ENCODE measurements around the gene CDK5R1. TPM values are rescaled to one million over a fixed set of nuclear protein-coding genes. Genes with fewer than 3 reads are reported as not detected.

CDK5R1 gene
- total RNA-seq, 1 donor from 2014 or later: 8.0 TPM

DNA sequence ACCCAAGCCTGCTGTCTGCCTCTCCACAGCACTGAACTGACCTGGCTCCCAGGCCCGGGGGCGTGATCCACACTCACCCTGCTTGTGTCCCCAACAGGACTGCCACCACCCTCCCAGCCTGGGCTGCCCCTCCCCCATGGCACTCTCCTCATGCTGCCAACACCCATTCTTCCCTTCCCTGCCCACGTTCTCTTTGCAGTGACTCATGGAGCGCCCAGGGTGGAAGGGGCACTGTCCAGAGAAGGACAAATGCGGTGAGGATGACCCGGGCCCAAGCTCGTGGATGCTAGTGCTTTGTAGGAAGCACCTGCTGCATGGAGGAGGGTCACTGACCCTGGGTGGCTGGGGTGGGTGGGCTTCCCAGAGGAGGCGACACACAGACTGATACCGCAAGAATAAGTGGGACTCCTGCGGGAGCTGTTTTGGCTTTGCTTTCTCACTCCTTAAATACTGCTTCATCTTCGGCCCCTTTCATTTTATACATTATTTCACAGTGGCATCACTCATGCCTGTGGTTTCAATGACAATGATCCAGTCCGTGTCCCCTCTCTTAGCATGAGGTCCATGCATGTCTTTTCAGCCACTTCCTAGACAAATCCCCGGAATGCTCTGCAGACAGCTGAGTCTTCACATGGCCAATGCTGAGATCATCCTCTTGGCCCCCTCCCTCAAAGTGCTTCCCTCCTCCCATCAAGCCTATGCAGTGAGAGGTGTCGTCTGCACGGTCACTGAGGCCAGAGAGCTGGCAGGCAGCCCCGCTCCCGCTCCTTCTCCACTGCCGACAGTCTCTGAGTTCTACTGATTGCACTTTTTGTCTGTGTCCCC lies 17.6 kb downstream of the CDK5R1 start:
- no peak overlapping the region for H3K4me3 ChIP-seq (ENCODE audit: low read depth, low read length)
- DNase-seq (ENCODE audit: low read depth): no peak
- TF ChIP-seq, protein P1, sequence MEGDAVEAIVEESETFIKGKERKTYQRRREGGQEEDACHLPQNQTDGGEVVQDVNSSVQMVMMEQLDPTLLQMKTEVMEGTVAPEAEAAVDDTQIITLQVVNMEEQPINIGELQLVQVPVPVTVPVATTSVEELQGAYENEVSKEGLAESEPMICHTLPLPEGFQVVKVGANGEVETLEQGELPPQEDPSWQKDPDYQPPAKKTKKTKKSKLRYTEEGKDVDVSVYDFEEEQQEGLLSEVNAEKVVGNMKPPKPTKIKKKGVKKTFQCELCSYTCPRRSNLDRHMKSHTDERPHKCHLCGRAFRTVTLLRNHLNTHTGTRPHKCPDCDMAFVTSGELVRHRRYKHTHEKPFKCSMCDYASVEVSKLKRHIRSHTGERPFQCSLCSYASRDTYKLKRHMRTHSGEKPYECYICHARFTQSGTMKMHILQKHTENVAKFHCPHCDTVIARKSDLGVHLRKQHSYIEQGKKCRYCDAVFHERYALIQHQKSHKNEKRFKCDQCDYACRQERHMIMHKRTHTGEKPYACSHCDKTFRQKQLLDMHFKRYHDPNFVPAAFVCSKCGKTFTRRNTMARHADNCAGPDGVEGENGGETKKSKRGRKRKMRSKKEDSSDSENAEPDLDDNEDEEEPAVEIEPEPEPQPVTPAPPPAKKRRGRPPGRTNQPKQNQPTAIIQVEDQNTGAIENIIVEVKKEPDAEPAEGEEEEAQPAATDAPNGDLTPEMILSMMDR (conservative IDR thresholded peaks at IDR 0.05; ENCODE audit: low read depth, low read length): no peak

- H3K4me3 ChIP-seq (ENCODE audit: low read depth, low read length): no peak overlapping the region
- no peak for DNase-seq (ENCODE audit: low read depth)
- TF ChIP-seq, protein P1 (conservative IDR thresholded peaks at IDR 0.05; ENCODE audit: low read depth, low read length): no peak
These were observed 22.1 kb downstream of the CDK5R1 start for GRCh38 chr17:32508926-32509325.

GRCh38 chr17:32510466-32510865 lies 23.7 kb downstream of the CDK5R1 start:
- H3K4me3 ChIP-seq (ENCODE audit: low read depth, low read length): no peak overlapping the region
- TF ChIP-seq, protein P1 (conservative IDR thresholded peaks at IDR 0.05; ENCODE audit: low read depth, low read length): no peak
- no peak for DNase-seq (ENCODE audit: low read depth)

GRCh38 chr17:32512328-32512727 lies 25.5 kb downstream of the CDK5R1 start:
- DNase-seq (ENCODE audit: low read depth): no peak
- no peak overlapping the region for H3K4me3 ChIP-seq (ENCODE audit: low read depth, low read length)
- TF ChIP-seq, protein P1 (conservative IDR thresholded peaks at IDR 0.05; ENCODE audit: low read depth, low read length): no peak

DNA sequence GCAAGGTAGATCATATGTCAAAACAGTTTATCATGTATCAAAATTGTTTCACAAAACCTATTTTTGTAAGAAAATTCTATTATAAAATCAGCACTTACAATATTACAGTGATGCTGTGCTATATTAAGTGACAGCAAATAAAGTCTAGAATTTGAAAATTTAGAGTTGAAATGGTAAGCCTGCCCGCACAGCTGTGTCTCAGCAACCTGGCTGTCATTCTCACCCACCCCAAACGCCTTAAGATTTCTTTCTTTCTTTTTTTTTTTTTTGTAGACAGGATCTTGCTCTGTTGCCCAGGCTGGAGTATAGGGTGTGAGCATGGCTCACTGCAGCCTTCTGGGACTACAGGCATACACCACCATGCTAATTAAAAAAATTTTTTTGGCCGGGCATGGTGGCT lies 26.8 kb downstream of the CDK5R1 start:
- H3K4me3 ChIP-seq (ENCODE audit: low read depth, low read length): no peak overlapping the region
- TF ChIP-seq, protein P1 (conservative IDR thresholded peaks at IDR 0.05; ENCODE audit: low read depth, low read length): no peak
- DNase-seq (ENCODE audit: low read depth): no peak

DNA sequence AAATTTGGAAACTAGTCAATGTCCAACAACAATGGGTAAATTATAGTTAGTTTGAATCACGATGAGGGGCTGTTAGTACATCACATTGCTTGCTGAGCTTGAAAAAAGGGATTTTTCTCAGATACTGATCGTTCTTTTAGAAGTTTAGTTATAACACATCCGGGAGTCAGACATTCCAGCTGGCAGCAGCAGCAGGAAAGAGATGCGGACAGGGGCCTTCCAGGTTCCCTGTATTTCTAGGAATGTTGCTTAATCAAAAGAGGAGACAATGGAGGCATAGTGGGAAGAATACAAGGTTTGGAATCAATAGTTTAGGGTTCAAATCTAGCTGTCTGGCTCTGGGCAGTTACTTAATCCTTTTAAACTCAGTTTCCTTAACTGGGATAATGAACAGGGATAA lies 27.8 kb downstream of the CDK5R1 start:
- TF ChIP-seq, protein P1 (conservative IDR thresholded peaks at IDR 0.05; ENCODE audit: low read depth, low read length): no peak
- no peak overlapping the region for H3K4me3 ChIP-seq (ENCODE audit: low read depth, low read length)
- no peak for DNase-seq (ENCODE audit: low read depth)

Measured in epithelial cell of proximal tubule (primary cell).